ENCODE measurements around the gene UBR4. TPM values are rescaled to one million over a fixed set of nuclear protein-coding genes. Genes with fewer than 3 reads are reported as not detected.
A peak's percentile ranks its signal among the peaks of the same experiment; 100 is the strongest.

UBR4 gene
- total and polyA plus RNA-seq, 11 donors: 44.8 to 150 (median 87.2) TPM

GRCh38 chr1:19096990-19097389 lies 113.1 kb downstream of the UBR4 start:
- Histone ChIP-seq H3K36me3 (peaks cover 3 to 100% (median 100%) of the 10 kb centered on the region in 9 donors), H3K27me3 (no peaks in the 10 kb centered on the region), H3K4me3 (no peak overlapping the region), H3K27ac (no peak overlapping the region), H3K9me3 (no peaks in the 10 kb centered on the region), H3K4me1 (peaks cover 0 to 7% (median 0%) of the 10 kb centered on the region in 12 donors)
- ATAC-seq (no peak), DNase-seq (no peak)
- TF ChIP-seq POLR2A (IDR thresholded peaks at IDR 0.05): no peak
- TF ChIP-seq, protein P1, sequence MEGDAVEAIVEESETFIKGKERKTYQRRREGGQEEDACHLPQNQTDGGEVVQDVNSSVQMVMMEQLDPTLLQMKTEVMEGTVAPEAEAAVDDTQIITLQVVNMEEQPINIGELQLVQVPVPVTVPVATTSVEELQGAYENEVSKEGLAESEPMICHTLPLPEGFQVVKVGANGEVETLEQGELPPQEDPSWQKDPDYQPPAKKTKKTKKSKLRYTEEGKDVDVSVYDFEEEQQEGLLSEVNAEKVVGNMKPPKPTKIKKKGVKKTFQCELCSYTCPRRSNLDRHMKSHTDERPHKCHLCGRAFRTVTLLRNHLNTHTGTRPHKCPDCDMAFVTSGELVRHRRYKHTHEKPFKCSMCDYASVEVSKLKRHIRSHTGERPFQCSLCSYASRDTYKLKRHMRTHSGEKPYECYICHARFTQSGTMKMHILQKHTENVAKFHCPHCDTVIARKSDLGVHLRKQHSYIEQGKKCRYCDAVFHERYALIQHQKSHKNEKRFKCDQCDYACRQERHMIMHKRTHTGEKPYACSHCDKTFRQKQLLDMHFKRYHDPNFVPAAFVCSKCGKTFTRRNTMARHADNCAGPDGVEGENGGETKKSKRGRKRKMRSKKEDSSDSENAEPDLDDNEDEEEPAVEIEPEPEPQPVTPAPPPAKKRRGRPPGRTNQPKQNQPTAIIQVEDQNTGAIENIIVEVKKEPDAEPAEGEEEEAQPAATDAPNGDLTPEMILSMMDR (IDR thresholded peaks at IDR 0.05): no peak
- WGBS, 4 donors: 88 to 94% (median 92%) methylated on average over 5 of the region's 5 CpGs
- intact Hi-C loops (cut with DNase I): loop anchor here (1.0 to 5.0 kb wide), 7 partner anchors 85 to 215 kb away; no protein-coding TSS in a partner anchor

GRCh38 chr1:19096036-19096833 lies 113.8 kb downstream of the UBR4 start:
- H3K9me3 ChIP-seq: no peaks in the 10 kb centered on the region
- ATAC-seq (peak; percentile 64 to 85 (median 79)), DNase-seq (peak in 2 of 5 donors; percentile 47 to 49)
- H3K4me3 ChIP-seq: no peak overlapping the region
- peak overlapping the region in 1 of 12 donors; percentile 20 for H3K27ac ChIP-seq
- peaks cover 0 to 14% (median 0%) of the 10 kb centered on the region in 12 donors for H3K4me1 ChIP-seq
- no peaks in the 10 kb centered on the region for H3K27me3 ChIP-seq
- TF ChIP-seq POLR2A (IDR thresholded peaks at IDR 0.05): no peak
- TF ChIP-seq, protein P1 (IDR thresholded peaks at IDR 0.05): peak; percentile 35 to 70 (median 58)
- WGBS, 4 donors: 53 to 64% (median 58%) methylated on average over 7 of the region's 7 CpGs
- intact Hi-C loops (cut with DNase I): loop anchor here (1.0 to 5.0 kb wide), 7 partner anchors 84 to 214 kb away; no protein-coding TSS in a partner anchor
- peaks cover 3 to 100% (median 100%) of the 10 kb centered on the region in 9 donors for H3K36me3 ChIP-seq

DNA sequence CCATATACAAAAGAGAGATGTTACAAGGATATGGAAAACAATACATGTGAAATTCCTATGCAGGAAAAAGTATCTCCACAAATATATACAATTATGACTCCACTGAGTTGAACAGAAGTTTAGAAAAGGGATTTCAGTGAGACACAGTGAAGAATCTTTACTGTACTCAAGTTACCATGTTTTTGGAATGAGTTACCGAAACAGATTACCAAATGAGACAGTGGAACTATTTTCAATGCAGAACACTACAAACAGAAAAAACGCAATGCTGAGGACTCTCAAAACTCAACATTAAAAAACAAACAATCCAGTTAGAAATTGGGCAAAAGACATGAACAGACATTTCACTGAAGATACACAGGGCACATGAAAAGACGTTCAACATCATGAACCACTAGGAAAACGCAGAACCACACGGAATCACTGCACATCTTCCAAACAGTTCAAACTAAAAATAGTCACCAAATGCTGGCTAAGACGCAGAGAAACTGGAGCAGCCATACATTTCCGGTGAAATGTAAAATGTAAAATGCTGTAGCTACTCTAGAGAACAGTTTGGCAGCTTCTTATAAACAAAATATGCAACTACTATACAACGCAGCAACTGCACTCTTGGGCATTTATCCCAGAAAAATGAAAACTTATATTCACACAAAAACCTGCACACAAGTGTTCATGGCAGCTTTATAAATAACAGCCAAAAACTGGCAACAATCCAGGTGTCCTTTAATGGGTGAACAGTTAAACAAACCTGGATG lies 118.7 kb downstream of the UBR4 start:
- Histone ChIP-seq H3K36me3 (peaks cover 4 to 100% (median 100%) of the 10 kb centered on the region in 9 donors), H3K4me1 (peaks cover 0 to 23% (median 3%) of the 10 kb centered on the region in 12 donors), H3K9me3 (no peaks in the 10 kb centered on the region), H3K4me3 (no peak overlapping the region), H3K27ac (peak overlapping the region in 2 of 12 donors; percentile 9 to 39), H3K27me3 (no peaks in the 10 kb centered on the region)
- no peak for TF ChIP-seq POLR2A (IDR thresholded peaks at IDR 0.05)
- TF ChIP-seq, protein P1 (IDR thresholded peaks at IDR 0.05): no peak
- intact Hi-C loops (cut with DNase I): loop anchor here in 1 of 10 donors (5.0 kb wide), 1 partner anchor 209 kb away; no protein-coding TSS in a partner anchor
- WGBS, 4 donors: 49 to 66% (median 56%) methylated on average over 8 of the region's 8 CpGs
- ATAC-seq: no peak
- no peak for DNase-seq
